ENCODE data around the gene UACA.

UACA gene

DNA sequence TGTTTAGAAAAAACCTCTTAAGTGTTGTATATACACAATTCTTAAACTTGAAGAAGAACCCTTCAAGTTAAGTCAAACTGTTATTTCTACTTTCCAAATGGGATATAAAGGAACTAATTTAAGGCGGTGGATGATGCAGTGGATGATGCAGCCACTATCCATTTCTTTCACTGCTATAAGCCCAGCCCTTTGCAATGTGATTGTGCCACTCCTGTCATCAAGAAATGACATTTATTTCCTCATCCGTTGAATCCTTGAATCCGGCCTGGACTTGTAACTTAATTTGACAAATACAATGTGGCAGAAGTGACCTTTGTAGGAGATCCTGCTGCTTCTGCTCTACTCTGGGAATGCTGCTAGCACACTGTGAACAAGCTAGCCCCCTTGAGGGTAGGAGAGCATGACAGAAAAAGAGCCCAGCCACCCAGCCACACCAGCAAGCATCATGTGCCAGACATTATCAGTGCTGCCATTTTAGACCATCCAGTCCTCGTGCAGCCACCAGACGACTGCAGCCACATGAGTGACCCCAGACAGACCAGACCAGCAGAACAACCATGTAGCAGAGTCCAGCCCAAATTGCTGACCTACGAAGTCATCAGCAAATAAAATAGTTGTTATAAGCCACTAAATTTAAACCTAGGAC, 47.4 kb downstream of the UACA start:
- FAIRE-seq (no peak), DNase-seq (ENCODE audit: insufficient read length, low spot score) (no peak)

DNA sequence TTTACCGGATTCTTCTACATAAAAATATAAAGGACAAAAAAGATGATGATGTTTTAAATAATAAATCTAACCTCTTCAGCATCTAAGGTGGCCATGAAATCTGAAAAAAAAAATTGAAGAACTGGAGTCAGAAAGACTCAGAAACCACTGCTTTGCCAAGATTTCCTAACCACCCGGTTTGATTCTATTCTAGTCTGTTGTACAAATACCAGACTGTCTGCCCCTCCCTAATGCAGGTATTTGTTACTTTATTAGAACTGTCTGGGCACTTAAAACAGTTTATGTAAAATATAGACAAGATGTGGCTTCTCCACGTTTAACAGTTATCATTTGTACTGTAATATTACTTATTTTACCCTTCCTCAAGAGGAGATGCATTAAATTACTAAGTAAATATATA, 48.8 kb downstream of the UACA start:
- DNase-seq (ENCODE audit: insufficient read length, low spot score) (no peak), FAIRE-seq (no peak)

DNA sequence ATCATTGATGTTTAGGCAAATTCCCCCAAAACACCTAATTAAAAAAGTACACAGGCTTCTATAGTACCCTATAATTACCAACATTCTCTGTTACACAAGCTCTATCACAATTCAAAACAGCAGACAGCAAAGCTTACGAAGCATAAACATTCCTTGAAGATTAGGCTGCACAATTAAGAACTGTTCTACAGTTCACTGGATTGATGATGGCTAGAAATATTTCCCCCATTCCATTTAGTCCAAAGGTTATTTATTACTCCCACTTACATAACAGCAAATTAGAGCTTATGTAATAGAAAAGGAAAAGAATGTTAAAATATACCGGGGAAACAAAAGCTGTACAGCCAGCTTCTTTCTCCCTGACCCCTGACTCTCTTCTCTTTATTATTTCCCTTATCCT, 49.3 kb downstream of the UACA start:
- FAIRE-seq (no peak), DNase-seq (ENCODE audit: insufficient read length, low spot score) (no peak)

GRCh38 chr15:70712271-70712670, 51.1 kb downstream of the UACA start:
- FAIRE-seq (no peak), DNase-seq (ENCODE audit: insufficient read length, low spot score) (no peak)

DNA sequence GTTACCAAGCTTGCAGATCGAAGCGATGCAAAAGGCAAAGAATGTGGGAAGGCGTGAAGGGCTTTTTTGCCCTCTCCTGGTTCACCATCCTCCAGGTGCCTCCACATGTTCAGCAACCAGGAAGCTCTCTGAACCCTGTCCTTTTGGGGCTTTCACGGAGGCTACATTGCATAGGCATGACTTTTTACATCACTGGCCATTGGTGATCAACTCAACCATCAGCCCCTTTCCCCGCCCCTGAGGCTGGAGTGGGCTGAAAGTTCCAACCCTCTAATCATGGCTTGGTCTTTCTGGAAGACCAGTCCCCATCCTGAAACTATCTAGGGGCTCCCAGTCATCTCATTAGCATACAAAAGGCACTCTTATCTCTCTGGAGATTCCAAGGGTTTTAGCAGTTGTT, 52.6 kb downstream of the UACA start:
- DNase-seq (ENCODE audit: insufficient read length, low spot score) (no peak), FAIRE-seq (no peak)

DNA sequence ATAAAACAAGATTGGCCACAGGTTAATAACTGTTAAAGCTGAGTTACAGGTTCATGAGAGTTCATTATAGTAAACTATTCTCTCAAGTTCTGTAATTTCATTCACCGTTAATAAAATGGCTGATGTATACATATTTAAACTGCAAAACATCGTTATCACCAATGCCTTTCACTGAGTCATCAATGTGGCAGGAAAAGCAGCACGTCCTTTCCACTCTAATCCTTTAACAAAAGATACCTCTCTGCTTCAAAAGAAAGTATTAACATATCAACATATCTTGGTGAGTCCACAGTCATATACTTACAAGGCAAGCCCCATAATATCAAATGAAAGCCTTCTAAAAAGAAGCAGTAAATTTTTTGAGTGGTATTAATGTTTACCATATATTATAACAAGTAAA, 54.5 kb downstream of the UACA start:
- FAIRE-seq (no peak), DNase-seq (ENCODE audit: insufficient read length, low spot score) (no peak)

DNA sequence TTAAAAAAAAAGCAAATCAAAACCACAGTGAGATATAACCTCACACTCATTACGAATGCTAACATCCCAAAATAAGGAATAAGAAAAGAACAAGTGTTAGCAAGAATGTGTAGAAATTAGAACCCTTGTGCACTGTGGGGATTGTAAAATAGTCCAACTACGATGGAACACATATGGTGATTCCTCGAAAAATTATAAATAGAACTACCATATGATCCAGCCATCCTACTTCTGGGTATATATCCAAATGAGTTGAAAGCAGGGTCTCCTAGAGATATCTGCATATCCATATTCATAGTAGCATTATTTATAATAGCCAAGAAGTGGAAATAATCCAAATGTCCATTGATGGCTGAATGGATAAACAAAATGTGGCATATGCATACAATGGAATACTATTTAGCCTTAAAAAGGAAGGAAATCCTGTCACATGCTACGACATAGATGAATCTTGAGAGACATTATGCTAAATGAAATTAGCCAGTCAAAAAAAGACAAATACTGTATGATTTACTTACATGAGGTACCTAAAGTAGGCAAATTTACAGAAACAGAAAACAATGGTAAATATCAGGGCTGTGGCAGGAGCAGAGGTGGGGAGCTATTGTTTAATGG, 55.6 kb downstream of the UACA start:
- FAIRE-seq: no peak
- no peak for DNase-seq (ENCODE audit: insufficient read length, low spot score)

GRCh38 chr15:70704731-70705130, 58.6 kb downstream of the UACA start:
- DNase-seq (ENCODE audit: insufficient read length, low spot score) (no peak), FAIRE-seq (no peak)

DNA sequence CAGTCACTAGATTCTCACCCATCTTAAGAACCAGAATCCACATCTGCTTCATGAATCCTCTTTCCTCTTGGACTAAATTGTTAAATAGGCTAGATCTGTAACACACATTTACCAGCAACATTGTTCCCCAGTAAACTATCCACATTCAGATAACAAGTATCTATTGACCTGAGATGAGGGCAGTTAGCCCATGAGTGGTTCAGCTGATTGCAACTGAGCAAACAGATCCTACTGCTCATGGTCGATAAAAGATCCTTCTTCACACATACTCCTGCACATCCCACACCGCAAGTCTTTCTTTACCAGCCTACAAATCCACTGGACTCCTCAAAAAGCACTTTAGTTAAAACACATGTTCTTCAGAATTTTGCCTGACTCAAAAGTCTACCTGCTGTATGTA, 59.2 kb downstream of the UACA start:
- FAIRE-seq (no peak), DNase-seq (ENCODE audit: insufficient read length, low spot score) (no peak)

GRCh38 chr15:70703096-70703878, 60.1 kb downstream of the UACA start:
- no peak for FAIRE-seq
- DNase-seq (ENCODE audit: insufficient read length, low spot score): no peak

DNA sequence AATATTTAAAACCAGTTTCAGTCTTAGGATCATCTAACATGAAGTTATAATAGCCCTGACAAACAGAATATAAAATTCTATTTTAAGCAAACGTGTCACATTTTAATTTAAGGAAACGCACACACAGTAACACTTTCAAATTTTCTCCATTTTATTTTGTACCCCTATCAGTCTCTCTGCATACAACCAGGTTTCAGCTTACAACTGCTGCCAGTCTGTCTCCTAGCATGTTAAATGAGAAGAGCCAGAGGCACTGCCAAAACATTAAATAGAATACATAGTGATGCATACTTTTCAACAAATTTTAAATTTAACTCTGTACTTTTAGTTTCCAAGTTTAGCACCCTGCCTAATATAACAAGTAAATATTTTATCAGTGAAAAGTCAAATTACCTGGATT, 60.8 kb downstream of the UACA start:
- FAIRE-seq (no peak), DNase-seq (ENCODE audit: insufficient read length, low spot score) (no peak)

GRCh38 chr15:70701891-70702568, 61.3 kb downstream of the UACA start:
- FAIRE-seq: no peak
- DNase-seq (ENCODE audit: insufficient read length, low spot score): no peak

GRCh38 chr15:70701171-70701570, 62.2 kb downstream of the UACA start:
- no peak for FAIRE-seq
- DNase-seq (ENCODE audit: insufficient read length, low spot score): no peak

GRCh38 chr15:70699890-70700289, 63.5 kb downstream of the UACA start:
- DNase-seq (ENCODE audit: insufficient read length, low spot score) (no peak), FAIRE-seq (no peak)

- no peak for DNase-seq (ENCODE audit: insufficient read length, low spot score)
- no peak for FAIRE-seq
Measured at GRCh38 chr15:70698836-70699390, 64.4 kb downstream of the UACA start.

GRCh38 chr15:70698426-70698825, 64.9 kb downstream of the UACA start:
- FAIRE-seq (no peak), DNase-seq (ENCODE audit: insufficient read length, low spot score) (no peak)

DNA sequence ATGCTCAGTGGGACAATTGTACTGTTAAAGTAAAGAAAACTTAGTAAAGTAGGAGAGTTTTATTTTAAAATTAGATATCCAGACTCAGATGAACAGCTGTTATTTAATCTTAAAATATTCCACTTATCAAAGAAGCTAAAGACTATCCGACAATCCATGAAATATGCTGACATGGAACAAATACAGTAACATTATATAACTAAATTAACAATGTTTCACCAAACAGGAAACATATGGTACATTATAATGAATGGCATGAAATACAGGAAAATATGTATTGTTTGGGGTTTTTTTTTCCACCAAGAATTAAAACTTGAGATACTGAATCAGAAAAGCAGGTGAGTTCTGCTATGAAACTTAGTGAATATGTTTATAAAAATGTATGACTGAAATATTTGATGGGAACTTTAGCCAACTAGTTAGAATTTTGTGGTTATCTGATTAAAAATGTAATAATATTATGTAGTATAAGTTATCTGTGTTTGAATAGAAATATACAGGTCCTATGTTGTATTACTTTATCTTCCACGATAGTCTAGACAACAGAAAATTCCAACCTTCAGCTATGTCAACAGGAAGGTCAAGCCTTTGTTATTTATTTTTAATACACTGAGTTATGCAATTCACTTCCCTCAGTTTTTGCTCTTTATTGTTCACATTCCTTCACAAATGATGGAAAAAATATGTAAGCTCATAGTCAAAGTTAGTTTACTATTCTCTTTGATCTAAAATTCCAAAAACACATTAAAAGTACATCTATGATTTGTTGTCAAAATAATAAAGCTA, 72.7 kb downstream of the UACA start:
- DNase-seq (ENCODE audit: insufficient read length, low spot score) (no peak), FAIRE-seq (no peak)

DNA sequence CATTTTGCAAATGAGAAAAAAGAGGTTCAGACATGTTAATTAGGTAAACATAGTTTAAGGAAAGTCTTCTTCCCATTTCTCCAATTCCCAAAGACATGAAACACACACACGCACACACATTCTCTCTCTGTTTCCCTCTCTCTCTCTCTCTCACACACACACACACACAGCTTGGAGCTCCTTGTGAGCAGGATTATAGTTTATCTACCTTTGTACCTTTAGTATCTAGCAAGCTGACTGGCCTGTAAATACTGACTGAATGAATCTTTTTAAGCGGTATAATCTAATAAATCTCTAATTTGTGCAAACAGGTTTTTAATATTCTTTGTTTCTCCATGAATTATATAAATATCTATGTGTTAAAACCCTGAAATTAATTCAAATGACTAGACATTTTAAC, 73.3 kb downstream of the UACA start:
- DNase-seq (ENCODE audit: insufficient read length, low spot score): no peak
- FAIRE-seq: no peak

DNA sequence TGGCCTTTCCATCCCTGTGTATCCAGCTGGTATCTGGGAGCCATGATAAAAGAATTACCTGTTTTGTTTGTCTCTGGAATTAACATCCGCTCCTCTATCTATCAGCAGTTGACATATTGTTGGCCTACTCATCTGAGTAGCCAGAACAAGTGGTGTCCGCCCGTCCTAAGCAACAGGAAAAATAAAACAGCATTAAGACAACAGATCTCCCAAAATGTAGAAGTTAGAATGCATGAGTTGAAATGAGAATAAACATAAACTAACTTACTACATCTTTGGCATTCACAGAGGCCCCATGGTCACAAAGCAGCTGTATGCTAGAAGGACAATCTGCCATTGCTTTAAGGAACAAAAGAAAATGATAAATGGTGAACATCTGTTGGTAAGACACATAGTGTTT, 75.9 kb downstream of the UACA start:
- no peak for DNase-seq (ENCODE audit: insufficient read length, low spot score)
- FAIRE-seq: no peak

DNA sequence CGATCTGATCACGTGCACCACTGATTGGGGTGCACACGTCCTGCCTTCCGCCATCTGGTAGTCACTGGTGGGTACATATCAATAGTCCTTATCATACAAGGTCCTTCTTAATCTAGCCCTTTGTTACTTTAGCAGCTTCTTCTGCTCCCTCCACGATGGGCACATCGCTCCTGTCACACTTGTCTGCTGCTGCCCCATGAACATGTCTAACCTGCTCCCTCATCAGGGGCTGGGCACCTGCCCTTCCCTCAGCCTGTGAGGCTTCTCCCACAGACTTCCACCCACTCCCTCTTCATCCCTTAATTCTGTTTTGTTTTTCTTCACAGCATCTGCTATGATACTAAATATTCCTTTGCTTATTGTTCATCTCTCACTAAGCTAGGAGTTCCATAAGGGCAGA, 82.5 kb downstream of the UACA start:
- FAIRE-seq: no peak

GRCh38 chr15:70679919-70680231, 83.5 kb downstream of the UACA start:
- DNase-seq (ENCODE audit: insufficient read length, low spot score) (no peak), FAIRE-seq (no peak)

More for the DNA sequence above, 82.5 kb downstream of the UACA start:
- DNase-seq (ENCODE audit: insufficient read length, low spot score): no peak
